ENCODE measurements around the gene MGST3.

- TF ChIP-seq POLR2A (IDR thresholded peaks at IDR 0.05) = no peak
- TF ChIP-seq, protein P1, sequence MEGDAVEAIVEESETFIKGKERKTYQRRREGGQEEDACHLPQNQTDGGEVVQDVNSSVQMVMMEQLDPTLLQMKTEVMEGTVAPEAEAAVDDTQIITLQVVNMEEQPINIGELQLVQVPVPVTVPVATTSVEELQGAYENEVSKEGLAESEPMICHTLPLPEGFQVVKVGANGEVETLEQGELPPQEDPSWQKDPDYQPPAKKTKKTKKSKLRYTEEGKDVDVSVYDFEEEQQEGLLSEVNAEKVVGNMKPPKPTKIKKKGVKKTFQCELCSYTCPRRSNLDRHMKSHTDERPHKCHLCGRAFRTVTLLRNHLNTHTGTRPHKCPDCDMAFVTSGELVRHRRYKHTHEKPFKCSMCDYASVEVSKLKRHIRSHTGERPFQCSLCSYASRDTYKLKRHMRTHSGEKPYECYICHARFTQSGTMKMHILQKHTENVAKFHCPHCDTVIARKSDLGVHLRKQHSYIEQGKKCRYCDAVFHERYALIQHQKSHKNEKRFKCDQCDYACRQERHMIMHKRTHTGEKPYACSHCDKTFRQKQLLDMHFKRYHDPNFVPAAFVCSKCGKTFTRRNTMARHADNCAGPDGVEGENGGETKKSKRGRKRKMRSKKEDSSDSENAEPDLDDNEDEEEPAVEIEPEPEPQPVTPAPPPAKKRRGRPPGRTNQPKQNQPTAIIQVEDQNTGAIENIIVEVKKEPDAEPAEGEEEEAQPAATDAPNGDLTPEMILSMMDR (IDR thresholded peaks at IDR 0.05) = no peak
Observed at GRCh38 chr1:165616054-165616612, 14.9 kb upstream of the MGST3 start.

All from Peyer's patch (tissue), 4 donors.